CD14-positive monocyte (primary cell): ENCODE measurements around the gene UBE2J2. TPM values are rescaled to one million over a fixed set of nuclear protein-coding genes. Genes with fewer than 3 reads are reported as not detected.

Source experiments
- DNase-seq, 3 donors: peaks; one replicate each; pipeline ENCODE4 v3.0.0-alpha.2; 2011 to 2022
- H2AFZ ChIP-seq: 2 replicates; pipeline ENCODE4 v1.6.0; 2012; ENCODE audit warnings: mild to moderate bottlenecking, low read depth, low read length, inconsistent platforms; ENCODE audit not compliant: insufficient read depth, poor library complexity, severe bottlenecking
- H3K27ac ChIP-seq, 2 donors: 1 replicate in 1 of 2; 2 replicates in 1 of 2; pipeline ENCODE4 v1.5.1; 2012 to 2013; ENCODE audit warnings: low read length in 2 of 2, control low read depth in 1 of 2, inconsistent platforms in 1 of 2, low read depth in 1 of 2, mild to moderate bottlenecking in 1 of 2
- H3K27me3 ChIP-seq, 2 donors: one replicate each; pipeline versions ENCODE4 v1.6.0 to v1.6.1; 2011 to 2013; ENCODE audit warnings: low read length in 2 of 2; ENCODE audit not compliant: control insufficient read depth in 2 of 2, insufficient read depth in 2 of 2
- H3K36me3 ChIP-seq, 2 donors: replicated peaks in 1 of 2; 1 replicate in 1 of 2; 2 replicates in 1 of 2; pipeline versions ENCODE4 v1.5.1 to v1.6.1; 2012 to 2013; ENCODE audit warnings: low read length in 2 of 2, control low read depth in 1 of 2, inconsistent platforms in 1 of 2, mild to moderate bottlenecking in 1 of 2; ENCODE audit not compliant: insufficient read depth in 2 of 2, control insufficient read depth in 1 of 2
- H3K4me1 ChIP-seq, 2 donors: 1 replicate in 1 of 2; 2 replicates in 1 of 2; pipeline versions ENCODE4 v1.5.1 to v1.6.1; 2012 to 2013; ENCODE audit warnings: low read length in 2 of 2, control low read depth in 1 of 2, inconsistent platforms in 1 of 2, mild to moderate bottlenecking in 1 of 2, moderate library complexity in 1 of 2; ENCODE audit not compliant: insufficient read depth in 2 of 2, control insufficient read depth in 1 of 2
- H3K4me2 ChIP-seq: replicated peaks from 2 replicates; pipeline ENCODE3; 2012; ENCODE audit warnings: low read length, moderate library complexity, mild to moderate bottlenecking; ENCODE audit not compliant: poor library complexity, severe bottlenecking; ENCODE audit errors: extremely low read depth
- H3K4me3 ChIP-seq, 3 experiments: fragments of 200-600 bp in 1 of 3; sonication (generic) in 1 of 3; replicated peaks in 1 of 3; 1 replicate in 2 of 3; 2 replicates in 1 of 3; pipeline ENCODE4 v1.5.1; 2011 to 2013; ENCODE audit warnings: low read length in 3 of 3, mild to moderate bottlenecking in 3 of 3, control low read depth in 2 of 3, low read depth in 2 of 3, inconsistent platforms in 1 of 3, moderate library complexity in 1 of 3
- H3K79me2 ChIP-seq: 2 replicates; pipeline ENCODE4 v1.6.0; 2012; ENCODE audit warnings: mild to moderate bottlenecking, control low read depth, inconsistent platforms, low read length, moderate library complexity; ENCODE audit not compliant: insufficient read depth
- H3K9ac ChIP-seq: 2 replicates; pipeline ENCODE4 v1.6.0; 2017; ENCODE audit warnings: low read length, mild to moderate bottlenecking; ENCODE audit not compliant: insufficient read depth, poor library complexity, severe bottlenecking
- H3K9me3 ChIP-seq, 2 donors: replicated peaks in 1 of 2; 1 replicate in 1 of 2; 2 replicates in 1 of 2; pipeline versions ENCODE4 v1.5.1 to v1.6.1; 2012 to 2013; ENCODE audit warnings: low read length in 2 of 2, control low read depth in 1 of 2; ENCODE audit not compliant: control insufficient read depth in 1 of 2, insufficient read depth in 1 of 2
- H4K20me1 ChIP-seq: 2 replicates; pipeline ENCODE4 v1.6.0; 2012; ENCODE audit warnings: mild to moderate bottlenecking, low read length, control low read depth, moderate library complexity; ENCODE audit not compliant: insufficient read depth
- H3K27ac Mint-ChIP-seq, 7 donors: one replicate each; pipeline ENCODE4 v1.8.0; 2020; ENCODE audit warnings: mild to moderate bottlenecking in 7 of 7, mixed read lengths in 7 of 7, moderate library complexity in 6 of 7, inconsistent platforms in 2 of 7
- H3K27me3 Mint-ChIP-seq, 3 donors: one replicate each; pipeline ENCODE4 v1.8.0; 2021 to 2022; ENCODE audit warnings: low read depth in 3 of 3, mild to moderate bottlenecking in 3 of 3, mixed read lengths in 3 of 3, moderate library complexity in 3 of 3, inconsistent platforms in 1 of 3
- H3K36me3 Mint-ChIP-seq, 2 donors: one replicate each; pipeline ENCODE4 v1.8.0; 2020; ENCODE audit warnings: mixed read lengths in 2 of 2, inconsistent platforms in 1 of 2, mild to moderate bottlenecking in 1 of 2
- H3K4me1 Mint-ChIP-seq: one replicate; pipeline ENCODE4 v1.8.0; 2020; ENCODE audit warnings: mild to moderate bottlenecking, mixed read lengths
- H3K4me3 Mint-ChIP-seq, 2 donors: one replicate each; pipeline ENCODE4 v1.8.0; 2020; ENCODE audit warnings: mild to moderate bottlenecking in 2 of 2, mixed read lengths in 2 of 2, moderate library complexity in 1 of 2
- H3K9me3 Mint-ChIP-seq, 7 donors: one replicate each; pipeline ENCODE4 v1.8.0; 2020 to 2022; ENCODE audit warnings: mixed read lengths in 7 of 7, mild to moderate bottlenecking in 6 of 7, moderate library complexity in 6 of 7, inconsistent platforms in 2 of 7
- CTCF ChIP-seq: fragments of 200-600 bp; IDR thresholded peaks from one replicate; pipeline ENCODE4 v1.8.0; 2022; ENCODE audit warnings: antibody characterized with exemption, mild to moderate bottlenecking
- WGBS: methylation state at CpG from one replicate; pipeline ENCODE4 v1.1.5; 2013; ENCODE audit warnings: missing lambda C conversion rate; ENCODE audit not compliant: insufficient coverage; 5-methylcytosine and 5-hydroxymethylcytosine counted together
- intact Hi-C, 2 donors: fragments of 100-400 bp; cut with micrococcal nuclease; formaldehyde crosslinking; loops; one replicate each; pipeline versions ENCODE4 v1.15.0 to v1.15.1; 2023
- polyA plus RNA-seq, 3 donors: library from polyadenylated mRNA; depleted of rRNA in 1 of 3; unstranded in 2 of 3; stranded (reverse) in 1 of 3; fragments of 300-500 nt in 2 of 3; fragments of >200 nt in 1 of 3; fragmentation: Illumina TruSeq in 2 of 3; gene quantifications; 1 replicate in 2 of 3; 2 replicates in 1 of 3; pipeline ENCODE4 v1.2.3, GENCODE V29; 2012 to 2021

The UBE2J2 gene
- polyA plus RNA-seq, 3 donors = 36.5 to 83.2 (median 72.1) TPM

GRCh38 chr1:1240348-1240732 lies 33.3 kb downstream of the UBE2J2 start:
- peaks cover 0 to 2% (median 0%) of the 10 kb centered on the region in 7 donors for H3K9me3 Mint-ChIP-seq
- no peak for TF ChIP-seq CTCF
- H2AFZ ChIP-seq = no peak overlapping the region
- DNase-seq = no peak
- no peaks in the 10 kb centered on the region for H3K79me2 ChIP-seq
- H3K27me3 Mint-ChIP-seq = peaks cover 0 to 40% (median 1%) of the 10 kb centered on the region in 3 donors
- intact Hi-C loops = no loop called here
- no peak overlapping the region for H3K4me3 ChIP-seq
- H3K27me3 ChIP-seq = peaks cover 0 to 8% of the 10 kb centered on the region in 2 donors
- WGBS = no CpG with 5 or more reads among the region's 11 CpGs
- no peak overlapping the region for H3K4me2 ChIP-seq
- no peaks in the 10 kb centered on the region for H3K4me1 Mint-ChIP-seq
- no peaks in the 10 kb centered on the region for H3K4me1 ChIP-seq
- H3K9ac ChIP-seq = no peak overlapping the region
- H3K36me3 ChIP-seq = no peaks in the 10 kb centered on the region
- no peaks in the 10 kb centered on the region for H3K9me3 ChIP-seq
- no peaks in the 10 kb centered on the region for H3K36me3 Mint-ChIP-seq
- no peaks in the 10 kb centered on the region for H4K20me1 ChIP-seq
- H3K27ac ChIP-seq = no peak overlapping the region
- H3K27ac Mint-ChIP-seq = no peak overlapping the region
- H3K4me3 Mint-ChIP-seq = no peak overlapping the region

- Mint-ChIP-seq H3K27me3 (peaks cover 0 to 38% (median 1%) of the 10 kb centered on the region in 3 donors), H3K4me3 (no peak overlapping the region), H3K27ac (no peak overlapping the region), H3K36me3 (no peaks in the 10 kb centered on the region), H3K4me1 (no peaks in the 10 kb centered on the region), H3K9me3 (peaks cover 0 to 2% (median 0%) of the 10 kb centered on the region in 7 donors)
- H3K27ac ChIP-seq = no peak overlapping the region
- no peak overlapping the region for H2AFZ ChIP-seq
- no peak overlapping the region for H3K4me2 ChIP-seq
- no peaks in the 10 kb centered on the region for H4K20me1 ChIP-seq
- 64% methylated on average over 22 of the region's 30 CpGs for WGBS
- no peak overlapping the region for H3K4me3 ChIP-seq
- intact Hi-C loops = loop anchor here in 1 of 2 donors (10.0 kb wide), 1 partner anchor 205 kb away; no protein-coding TSS in a partner anchor
- H3K9ac ChIP-seq = no peak overlapping the region
- no peaks in the 10 kb centered on the region for H3K79me2 ChIP-seq
- H3K4me1 ChIP-seq = no peaks in the 10 kb centered on the region
- H3K9me3 ChIP-seq = no peaks in the 10 kb centered on the region
- no peak for DNase-seq
- H3K27me3 ChIP-seq = peaks cover 0 to 6% of the 10 kb centered on the region in 2 donors
- no peak for TF ChIP-seq CTCF
- H3K36me3 ChIP-seq = no peaks in the 10 kb centered on the region
Observed at GRCh38 chr1:1239614-1240347, 33.9 kb downstream of the UBE2J2 start.
